H1 (cell line): ENCODE measurements around the gene PLLP. TPM values are rescaled to one million over a fixed set of nuclear protein-coding genes. Genes with fewer than 3 reads are reported as not detected.

Experiments used
- CTCF ChIA-PET: fragments of 300-600 bp; sonication (Branson Sonifier 250); formaldehyde crosslinking; loops from one replicate; lab custom pipeline; 2021; ENCODE audit not compliant: partially characterized antibody; lab: Charles Lee
- POLR2A ChIA-PET: fragments of 300-600 bp; sonication (Branson Sonifier 250); formaldehyde crosslinking; loops from one replicate; lab custom pipeline; 2021; ENCODE audit warnings: inconsistent platforms; ENCODE audit not compliant: partially characterized antibody; lab: Charles Lee
- DNase-seq, 2 experiments: peaks; one replicate each; pipeline versions ENCODE4 v3.0.0 to v3.0.0-alpha.2; 2010 to 2022; ENCODE audit warnings: low spot score in 2 of 2, low read depth in 1 of 2, mixed read lengths in 1 of 2
- FAIRE-seq: peaks from 2 replicates; lab custom pipeline; 2011; peaks lifted over from hg19 to GRCh38; lab: Jason Lieb, UNC
- H2AFZ ChIP-seq: 2 replicates; pipeline ENCODE4 v1.8.1; 2012; ENCODE audit warnings: low read length, inconsistent platforms
- H2AK5ac ChIP-seq: 2 replicates; pipeline ENCODE4 v1.6.1; 2013; ENCODE audit warnings: low read depth, low read length
- H2BK120ac ChIP-seq: replicated peaks from 2 replicates; pipeline ENCODE3; 2013; ENCODE audit warnings: low read depth, low read length, inconsistent platforms
- H2BK12ac ChIP-seq: 2 replicates; pipeline ENCODE4 v1.6.1; 2013; ENCODE audit warnings: low read depth, low read length
- H2BK15ac ChIP-seq: 2 replicates; pipeline ENCODE4 v1.6.1; 2013; ENCODE audit warnings: low read length
- H2BK20ac ChIP-seq: 2 replicates; pipeline ENCODE4 v1.6.1; 2013; ENCODE audit warnings: low read length
- H2BK5ac ChIP-seq: 2 replicates; pipeline ENCODE4 v1.6.1; 2013; ENCODE audit warnings: low read depth, low read length
- H3K14ac ChIP-seq: 2 replicates; pipeline ENCODE4 v1.6.1; 2013; ENCODE audit warnings: inconsistent platforms; ENCODE audit not compliant: insufficient read length
- H3K18ac ChIP-seq: 2 replicates; pipeline ENCODE4 v1.6.1; 2013; ENCODE audit warnings: low read length; ENCODE audit errors: extremely low read depth
- H3K23ac ChIP-seq: 2 replicates; pipeline ENCODE4 v1.6.1; 2013; ENCODE audit warnings: inconsistent platforms; ENCODE audit not compliant: insufficient read length
- H3K23me2 ChIP-seq: 2 replicates; pipeline ENCODE4 v1.6.1; 2013; ENCODE audit warnings: low read depth, low read length
- H3K27ac ChIP-seq: 2 replicates; pipeline ENCODE4 v1.6.1; 2011; ENCODE audit warnings: low read depth, low read length, inconsistent platforms
- H3K27me3 ChIP-seq, 4 experiments: replicated peaks in 1 of 4; 1 replicate in 1 of 4; 2 replicates in 3 of 4; pipeline versions ENCODE4 v1.6.1 to v1.8.1; 2011 to 2013; ENCODE audit warnings: low read length in 3 of 4, mild to moderate bottlenecking in 3 of 4, inconsistent platforms in 2 of 4, mixed read lengths in 2 of 4, moderate library complexity in 1 of 4; ENCODE audit not compliant: control insufficient read depth in 3 of 4, insufficient read depth in 3 of 4; ENCODE audit errors: extremely low read depth in 1 of 4
- H3K36me3 ChIP-seq, 4 experiments: 2 replicates each; pipeline versions ENCODE4 v1.6.1 to v1.8.1; 2011 to 2013; ENCODE audit warnings: mild to moderate bottlenecking in 4 of 4, low read length in 3 of 4, moderate library complexity in 2 of 4, control low read depth in 1 of 4, inconsistent platforms in 1 of 4; ENCODE audit not compliant: insufficient read depth in 4 of 4, control insufficient read depth in 2 of 4
- H3K4ac ChIP-seq: replicated peaks from 2 replicates; pipeline ENCODE3; 2013; ENCODE audit warnings: low read length, low read depth, mixed read lengths, inconsistent platforms; ENCODE audit not compliant: insufficient read length
- H3K4me1 ChIP-seq, 4 experiments: replicated peaks in 1 of 4; 1 replicate in 1 of 4; 2 replicates in 3 of 4; pipeline versions ENCODE4 v1.6.1 to v1.8.1; 2011 to 2013; ENCODE audit warnings: low read length in 3 of 4, inconsistent platforms in 2 of 4, mixed read lengths in 1 of 4; ENCODE audit not compliant: insufficient read depth in 4 of 4, control insufficient read depth in 3 of 4
- H3K4me2 ChIP-seq, 2 experiments: 2 replicates each; pipeline versions ENCODE4 v1.6.1 to v1.8.1; 2011 to 2013; ENCODE audit warnings: low read depth in 2 of 2, low read length in 2 of 2, control low read depth in 1 of 2, inconsistent platforms in 1 of 2, mild to moderate bottlenecking in 1 of 2; ENCODE audit not compliant: insufficient read depth in 1 of 2
- H3K4me3 ChIP-seq, 4 experiments: fragments of 200-600, 300-600 bp in 1 of 4; sonication (generic), shearing (Covaris generic), sonication (Bioruptor Twin) in 1 of 4; 2 replicates each; pipeline versions ENCODE4 v1.5.1 to v1.8.1; 2011 to 2016; ENCODE audit warnings: low read length in 4 of 4, low read depth in 3 of 4, control low read depth in 2 of 4, inconsistent platforms in 2 of 4, mild to moderate bottlenecking in 2 of 4, mixed read lengths in 1 of 4, moderate library complexity in 1 of 4; ENCODE audit not compliant: insufficient read depth in 2 of 4; ENCODE audit errors: extremely low read depth in 1 of 4
- H3K56ac ChIP-seq: replicated peaks from 2 replicates; pipeline ENCODE3; 2013; ENCODE audit warnings: low read depth, mild to moderate bottlenecking, mixed read lengths, low read length, inconsistent platforms; ENCODE audit not compliant: insufficient read length
- H3K79me1 ChIP-seq: 2 replicates; pipeline ENCODE4 v1.6.1; 2013; ENCODE audit warnings: low read depth, low read length, control low read depth
- H3K79me2 ChIP-seq, 2 experiments: 2 replicates each; pipeline versions ENCODE4 v1.6.1 to v1.8.1; 2012 to 2013; ENCODE audit warnings: low read length in 2 of 2, mild to moderate bottlenecking in 2 of 2, inconsistent platforms in 1 of 2; ENCODE audit not compliant: insufficient read depth in 2 of 2, control insufficient read depth in 1 of 2
- H3K9ac ChIP-seq, 4 experiments: replicated peaks in 1 of 4; 1 replicate in 1 of 4; 2 replicates in 3 of 4; pipeline versions ENCODE4 v1.6.1 to v1.8.1; 2011 to 2013; ENCODE audit warnings: low read depth in 3 of 4, low read length in 3 of 4, control low read depth in 2 of 4, mild to moderate bottlenecking in 2 of 4, moderate library complexity in 2 of 4, inconsistent platforms in 1 of 4; ENCODE audit errors: extremely low read depth in 1 of 4
- H3K9me3 ChIP-seq, 2 experiments: 2 replicates each; pipeline versions ENCODE4 v1.6.1 to v1.8.1; 2012 to 2013; ENCODE audit warnings: mild to moderate bottlenecking in 2 of 2, moderate library complexity in 2 of 2, control low read depth in 1 of 2, inconsistent platforms in 1 of 2, low read depth in 1 of 2, low read length in 1 of 2, mixed read lengths in 1 of 2; ENCODE audit not compliant: insufficient read depth in 2 of 2
- H4K20me1 ChIP-seq, 2 experiments: replicated peaks in 1 of 2; 2 replicates each; pipeline versions ENCODE3 to v1.8.1; 2011 to 2013; ENCODE audit warnings: inconsistent platforms in 2 of 2, low read length in 2 of 2, mild to moderate bottlenecking in 1 of 2; ENCODE audit not compliant: insufficient read depth in 2 of 2, control insufficient read depth in 1 of 2
- H4K5ac ChIP-seq: 2 replicates; pipeline ENCODE4 v1.6.1; 2013; ENCODE audit warnings: low read length, low read depth, mixed read lengths, inconsistent platforms; ENCODE audit not compliant: insufficient read length
- H4K8ac ChIP-seq: 2 replicates; pipeline ENCODE4 v1.8.0; 2013; ENCODE audit warnings: mild to moderate bottlenecking, moderate library complexity, low read length, inconsistent platforms; ENCODE audit not compliant: insufficient read depth; ENCODE audit errors: extremely low read depth
- H4K91ac ChIP-seq: replicated peaks from 2 replicates; pipeline ENCODE3; 2013; ENCODE audit warnings: low read length, mixed read lengths, inconsistent platforms; ENCODE audit not compliant: insufficient read length
- CREB1 ChIP-seq: IDR thresholded peaks from 2 replicates; pipeline ENCODE4 v1.6.1; 2012; ENCODE audit warnings: inconsistent platforms
- GTF2F1 ChIP-seq: IDR thresholded peaks from 2 replicates; pipeline ENCODE4 v1.6.1; 2012; ENCODE audit warnings: low read depth, low read length, improper control_type of control experiment, borderline replicate concordance
- RAD21 ChIP-seq, 2 experiments: IDR thresholded peaks in 1 of 2; conservative IDR thresholded peaks in 1 of 2; 2 replicates each; pipeline ENCODE4 v1.6.1; 2011; ENCODE audit warnings: low read depth in 2 of 2, low read length in 2 of 2, improper control_type of control experiment in 1 of 2, inconsistent platforms in 1 of 2, mild to moderate bottlenecking in 1 of 2, moderate library complexity in 1 of 2
- RFX5 ChIP-seq: IDR thresholded peaks from 2 replicates; pipeline ENCODE4 v1.6.1; 2011; ENCODE audit warnings: low read depth, low read length, improper control_type of control experiment, borderline replicate concordance
- WGBS, 2 experiments: shearing (Covaris generic) in 1 of 2; methylation state at CpG; one replicate each; pipeline versions ENCODE4 v1.1.6 to v1.1.7; 2013 to 2015; ENCODE audit warnings: low lambda C conversion rate in 2 of 2, mixed read lengths in 2 of 2, inconsistent platforms in 1 of 2, low coverage in 1 of 2, missing lambda C conversion rate in 1 of 2; ENCODE audit not compliant: insufficient replicate concordance in 2 of 2, insufficient coverage in 1 of 2, insufficient read length in 1 of 2; ENCODE audit errors: extremely low coverage in 1 of 2, missing lambda C conversion rate in 1 of 2; 5-methylcytosine and 5-hydroxymethylcytosine counted together
- polyA plus RNA-seq, 7 experiments: library from polyadenylated mRNA; depleted of rRNA in 3 of 7; stranded (reverse) in 5 of 7; unstranded in 2 of 7; fragments of >200 nt in 5 of 7; fragments of 200-250 nt in 2 of 7; gene quantifications; 1 replicate in 5 of 7; 2 replicates in 1 of 7; 4 replicates in 1 of 7; pipeline versions ENCODE4 v1.2.1 to v1.2.3, GENCODE V29; 2011 to 2013; ENCODE audit warnings: missing spikeins in 2 of 7, mixed read lengths in 2 of 7
- total RNA-seq: library from RNA; stranded (reverse); fragmentation: NEBNext Ultra II Directional; extraction: Animal tissue kit (Norgen Biotek cat#: 25700); gene quantifications from 2 replicates; pipeline ENCODE4 v1.2.1, GENCODE V29; 2021

Gene PLLP
- total and polyA plus RNA-seq, 2 of the 8 experiments (the other 6 are each of a cell fraction or from before 2014, with no cell fraction given): 2.9 to 10.6 TPM

GRCh38 chr16:57262841-57263540 is 21.5 kb downstream of the PLLP start:
- H3K27me3 ChIP-seq: no peaks in the 10 kb centered on the region
- no peaks in the 10 kb centered on the region for H3K36me3 ChIP-seq
- H3K18ac ChIP-seq: no peak overlapping the region; the same call in 1 of the 2 replicates
- H2BK5ac ChIP-seq: 0 out of 2 replicates have a peak overlapping the region, but pooled peaks have one; percentile 7
- H2BK12ac ChIP-seq: no peak overlapping the region
- no peak overlapping the region for H2AFZ ChIP-seq
- no peak for TF ChIP-seq RAD21 (IDR thresholded peaks at IDR 0.05 in 1 of 2, conservative IDR thresholded peaks at IDR 0.05 in 1 of 2; ENCODE audit: low read depth in 2 of 2, low read length in 2 of 2)
- no peak for TF ChIP-seq GTF2F1
- TF ChIP-seq CREB1: no peak
- no peak for TF ChIP-seq RFX5
- no peak overlapping the region for H2AK5ac ChIP-seq
- H3K4me3 ChIP-seq: no peak overlapping the region
- no peak for DNase-seq
- 0 out of 2 replicates have a peak, but pooled peaks cover 2% of the 10 kb centered on the region for H3K23me2 ChIP-seq
- no peak overlapping the region for H2BK15ac ChIP-seq
- peak overlapping the region; percentile 54 for H4K91ac ChIP-seq
- POLR2A ChIA-PET: no interaction called here
- no peaks in the 10 kb centered on the region for H4K20me1 ChIP-seq
- CTCF ChIA-PET: interaction anchor here (0.6 to 1.1 kb wide), 3 partner anchors 18 to 154 kb away, joined by 3 read pairs; no protein-coding TSS in a partner anchor
- no peaks in the 10 kb centered on the region for H3K79me1 ChIP-seq
- H3K27ac ChIP-seq: no peak overlapping the region
- no peak for FAIRE-seq
- H3K14ac ChIP-seq: no peak overlapping the region
- H2BK20ac ChIP-seq: no peak overlapping the region
- H3K79me2 ChIP-seq: no peaks in the 10 kb centered on the region
- no peak overlapping the region for H3K9ac ChIP-seq
- no peak overlapping the region for H2BK120ac ChIP-seq
- H3K4ac ChIP-seq: no peak overlapping the region
- no peak overlapping the region for H3K4me2 ChIP-seq
- H4K5ac ChIP-seq: no peak overlapping the region
- no peak overlapping the region; the same call in 1 of the 2 replicates for H4K8ac ChIP-seq
- 90% methylated on average over 17 of the region's 17 CpGs; no CpG with 5 or more reads in 1 of the 2 experiments for WGBS, 2 experiments
- H3K9me3 ChIP-seq: no peaks in the 10 kb centered on the region
- H3K23ac ChIP-seq: no peak overlapping the region
- no peak overlapping the region for H3K56ac ChIP-seq
- H3K4me1 ChIP-seq: peaks cover 4 to 17% (median 7%) of the 10 kb centered on the region in 4 experiments
